Astrocyte (in vitro differentiated cells and primary cell): ENCODE measurements around the gene VWF.

Experiments used
- EZH2 ChIP-seq: IDR thresholded peaks from 2 replicates; pipeline ENCODE4 v1.6.1; 2012; ENCODE audit warnings: mild to moderate bottlenecking, low read length, inconsistent platforms; ENCODE audit not compliant: insufficient read depth
- TF ChIP-seq, protein P1 (sequence below): IDR thresholded peaks from 2 replicates; pipeline ENCODE4 v1.5.1; 2011; ENCODE audit warnings: low read depth, mild to moderate bottlenecking, inconsistent platforms, low read length, moderate library complexity; ENCODE audit not compliant: insufficient read depth

DNA sequence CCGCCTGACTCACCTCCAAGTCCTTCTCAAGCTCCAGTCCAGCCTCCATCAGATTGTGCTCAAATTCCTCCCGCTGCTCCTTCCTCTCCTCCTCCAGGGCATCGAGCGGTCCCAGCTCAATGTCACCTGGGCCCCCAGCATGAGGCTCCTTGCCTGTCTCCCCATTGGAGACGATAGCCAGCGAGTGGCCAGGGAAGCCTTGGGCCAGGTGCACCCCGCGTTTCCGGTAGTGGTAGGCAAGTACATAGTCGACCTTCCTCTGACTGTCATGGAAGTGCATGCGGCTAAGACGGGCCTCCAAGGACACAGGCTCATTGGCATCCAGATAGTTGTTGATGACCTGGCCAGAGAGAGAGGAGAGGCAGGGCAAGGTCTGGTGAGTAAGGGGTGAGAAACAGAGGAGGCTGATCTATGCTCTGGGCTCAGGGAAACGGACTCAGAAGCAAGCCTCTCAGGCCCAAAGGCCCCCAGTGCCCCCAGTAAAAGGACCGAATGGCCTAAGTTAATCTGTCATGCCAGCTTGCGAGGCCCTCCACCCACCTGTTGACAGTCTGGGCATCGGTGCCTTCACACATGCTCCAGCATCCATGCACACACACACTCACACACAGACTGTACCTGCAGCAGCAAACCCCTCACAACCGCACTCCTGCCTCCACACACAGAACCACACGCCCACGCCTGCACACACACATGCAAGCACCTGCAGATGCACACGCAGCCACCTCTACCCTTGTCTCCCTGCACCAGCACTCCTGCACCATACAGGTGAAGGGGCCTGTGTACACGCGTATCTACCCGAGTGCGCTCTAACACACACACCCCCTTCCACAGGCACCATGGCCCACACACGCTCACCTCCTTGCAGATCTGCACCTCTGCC lies 203.2 kb downstream of the VWF start:
- TF ChIP-seq, protein P1, sequence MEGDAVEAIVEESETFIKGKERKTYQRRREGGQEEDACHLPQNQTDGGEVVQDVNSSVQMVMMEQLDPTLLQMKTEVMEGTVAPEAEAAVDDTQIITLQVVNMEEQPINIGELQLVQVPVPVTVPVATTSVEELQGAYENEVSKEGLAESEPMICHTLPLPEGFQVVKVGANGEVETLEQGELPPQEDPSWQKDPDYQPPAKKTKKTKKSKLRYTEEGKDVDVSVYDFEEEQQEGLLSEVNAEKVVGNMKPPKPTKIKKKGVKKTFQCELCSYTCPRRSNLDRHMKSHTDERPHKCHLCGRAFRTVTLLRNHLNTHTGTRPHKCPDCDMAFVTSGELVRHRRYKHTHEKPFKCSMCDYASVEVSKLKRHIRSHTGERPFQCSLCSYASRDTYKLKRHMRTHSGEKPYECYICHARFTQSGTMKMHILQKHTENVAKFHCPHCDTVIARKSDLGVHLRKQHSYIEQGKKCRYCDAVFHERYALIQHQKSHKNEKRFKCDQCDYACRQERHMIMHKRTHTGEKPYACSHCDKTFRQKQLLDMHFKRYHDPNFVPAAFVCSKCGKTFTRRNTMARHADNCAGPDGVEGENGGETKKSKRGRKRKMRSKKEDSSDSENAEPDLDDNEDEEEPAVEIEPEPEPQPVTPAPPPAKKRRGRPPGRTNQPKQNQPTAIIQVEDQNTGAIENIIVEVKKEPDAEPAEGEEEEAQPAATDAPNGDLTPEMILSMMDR, result no peak
- no peak for TF ChIP-seq EZH2
